Right cardiac atrium (tissue), 5 donors: ENCODE measurements around the gene MMRN2. TPM values are rescaled to one million over a fixed set of nuclear protein-coding genes. Genes with fewer than 3 reads are reported as not detected.

Experiments
- ATAC-seq, 2 donors: fragments of 200-7000 bp; cut with Tn5 transposase; one replicate each; pipeline versions ENCODE4 v1.8.0 to v1.9.1; 2020; ENCODE audit warnings: moderate library complexity in 2 of 2, mild to moderate bottlenecking in 1 of 2
- DNase-seq, 3 donors: peaks; one replicate each; pipeline ENCODE4 v3.0.0-alpha.2; 2020
- H3K27ac ChIP-seq: one replicate; pipeline ENCODE4 v1.5.1; 2013; ENCODE audit warnings: mild to moderate bottlenecking, low read length, control low read depth, moderate library complexity
- H3K27me3 ChIP-seq: one replicate; pipeline ENCODE4 v1.6.1; 2013; ENCODE audit not compliant: control insufficient read depth, insufficient read depth
- H3K4me1 ChIP-seq: one replicate; pipeline ENCODE4 v1.6.1; 2013; ENCODE audit warnings: low read length; ENCODE audit not compliant: control insufficient read depth, insufficient read depth
- H3K4me3 ChIP-seq: one replicate; pipeline ENCODE4 v1.5.1; 2013; ENCODE audit warnings: low read length, control low read depth
- H3K9me3 ChIP-seq: one replicate; pipeline ENCODE4 v1.6.1; 2013; ENCODE audit warnings: low read length; ENCODE audit not compliant: control insufficient read depth
- WGBS: extraction: QIAGEN DNeasy Blood & Tissue Kit; methylation state at CpG from one replicate; pipeline ENCODE4 v1.1.7; 2013; 5-methylcytosine and 5-hydroxymethylcytosine counted together
- intact Hi-C, 4 donors: fragments of 100-400 bp; cut with DNase I; formaldehyde crosslinking; loops; one replicate each; pipeline versions ENCODE4 v1.11.0 to v1.14.0; 2022 to 2023
- polyA plus RNA-seq: library from polyadenylated mRNA; stranded (reverse); fragments of 200-250 nt; gene quantifications from one replicate; pipeline ENCODE4 v1.2.3, GENCODE V29; 2013
- total RNA-seq, 4 donors: library from RNA; stranded (reverse); fragmentation: NEBNext Ultra II Directional; extraction: Animal tissue kit (Norgen Biotek cat#: 25700); gene quantifications; one replicate each; pipeline ENCODE4 v1.2.1, GENCODE V29; 2021
- donor health status: healthy with polysubstance abuse.
- donor health status: DM: no; HTN: yes; CAD: no.
- donor health status: DM: no; HTN: no; CAD: no.
- donor health status: DM: no; HTN: yes; CAD: no; lungs with severe emphysema.
- donor health status: DM: yes; HTN: yes; CAD: no.

MMRN2 gene
- total and polyA plus RNA-seq, 5 donors = 19.8 to 65.5 (median 39.3) TPM

GRCh38 chr10:86969421-86970041, 12.1 kb upstream of the MMRN2 start:
- peak in 2 of 3 donors; percentile 64 to 66 for DNase-seq
- 45% methylated on average over 8 of the region's 8 CpGs for WGBS
- intact Hi-C loops = loop anchor here in 1 of 4 donors (10.0 kb wide), 1 partner anchor 125 kb away; the partner anchor contains the start of genes GLUD1 and SHLD2
- Histone ChIP-seq H3K27ac (peak overlapping the region; percentile 90), H3K9me3 (no peaks in the 10 kb centered on the region), H3K4me3 (peak overlapping the region; percentile 55), H3K27me3 (no peaks in the 10 kb centered on the region), H3K4me1 (peaks cover 19% of the 10 kb centered on the region)
- ATAC-seq = peak; percentile 0 to 1

- intact Hi-C loops = no loop called here
- WGBS = 51% methylated on average over 9 of the region's 9 CpGs
- peak in 2 of 3 donors; percentile 22 to 60 for DNase-seq
These were observed 11.6 kb upstream of the MMRN2 start for GRCh38 chr10:86968994-86969355.

GRCh38 chr10:86968271-86968993, 11.0 kb upstream of the MMRN2 start, which contains the start of gene ADIRF:
Gene ADIRF (plus strand): TSS chr10:86968482. CDS start chr10:86968545, 63 bp downstream.
- peak within 1 kb of the TSS; percentile 90 for H3K27ac ChIP-seq
- peak; percentile 84 to 93 (median 93) for DNase-seq
- H3K9me3 ChIP-seq = no peaks in the 10 kb centered on the region
- WGBS = 17% methylated on average over 59 of the region's 59 CpGs
- intact Hi-C loops = no loop called here
- no peaks in the 10 kb centered on the region for H3K27me3 ChIP-seq
- peaks cover 19% of the 10 kb centered on the region for H3K4me1 ChIP-seq
- ATAC-seq = peak; percentile 45 to 46
- H3K4me3 ChIP-seq = peak within 1 kb of the TSS; percentile 55

More at GRCh38 chr10:86968994-86969355, 11.6 kb upstream of the MMRN2 start:
- Histone ChIP-seq H3K27ac (peak overlapping the region; percentile 90), H3K4me3 (peak overlapping the region; percentile 55), H3K27me3 (no peaks in the 10 kb centered on the region), H3K4me1 (peaks cover 19% of the 10 kb centered on the region), H3K9me3 (no peaks in the 10 kb centered on the region)
- ATAC-seq = no peak

GRCh38 chr10:86967481-86967941, 10.1 kb upstream of the MMRN2 start:
- Histone ChIP-seq H3K4me1 (peaks cover 19% of the 10 kb centered on the region), H3K27me3 (no peaks in the 10 kb centered on the region), H3K4me3 (no peak overlapping the region), H3K27ac (peak overlapping the region; percentile 90), H3K9me3 (no peaks in the 10 kb centered on the region)
- DNase-seq (peak in 1 of 3 donors; percentile 35), ATAC-seq (no peak)
- WGBS = 72% methylated on average over 7 of the region's 7 CpGs
- intact Hi-C loops = no loop called here

- ATAC-seq (no peak), DNase-seq (no peak)
- H3K27me3 ChIP-seq = no peaks in the 10 kb centered on the region
- H3K27ac ChIP-seq = no peak overlapping the region
- H3K4me1 ChIP-seq = peaks cover 15% of the 10 kb centered on the region
- 42% methylated on average over 11 of the region's 11 CpGs for WGBS
- no peaks in the 10 kb centered on the region for H3K9me3 ChIP-seq
- H3K4me3 ChIP-seq = no peak overlapping the region
- intact Hi-C loops = no loop called here
These were observed 8.7 kb upstream of the MMRN2 start for GRCh38 chr10:86965986-86966654.

- intact Hi-C loops = no loop called here
- Histone ChIP-seq H3K9me3 (no peaks in the 10 kb centered on the region), H3K4me3 (no peak overlapping the region), H3K27me3 (no peaks in the 10 kb centered on the region), H3K27ac (no peak overlapping the region), H3K4me1 (peaks cover 15% of the 10 kb centered on the region)
- no peak for ATAC-seq
- WGBS = 84% methylated on average over 2 of the region's 2 CpGs
- peak in 1 of 3 donors; percentile 33 for DNase-seq
These were observed 7.4 kb upstream of the MMRN2 start for GRCh38 chr10:86964847-86965190.

- ATAC-seq (no peak), DNase-seq (peak in 1 of 3 donors; percentile 45)
- intact Hi-C loops = no loop called here
- Histone ChIP-seq H3K9me3 (no peaks in the 10 kb centered on the region), H3K27ac (no peak overlapping the region), H3K4me3 (no peak overlapping the region), H3K4me1 (peaks cover 15% of the 10 kb centered on the region), H3K27me3 (no peaks in the 10 kb centered on the region)
- 84% methylated on average over 13 of the region's 13 CpGs for WGBS
These were observed 6.8 kb upstream of the MMRN2 start for GRCh38 chr10:86964061-86964846.

- intact Hi-C loops = no loop called here
- Histone ChIP-seq H3K4me1 (peaks cover 15% of the 10 kb centered on the region), H3K27ac (no peak overlapping the region), H3K27me3 (no peaks in the 10 kb centered on the region), H3K4me3 (no peak overlapping the region), H3K9me3 (no peaks in the 10 kb centered on the region)
- ATAC-seq = no peak
- DNase-seq = peak in 1 of 3 donors; percentile 32
- 95% methylated on average over 12 of the region's 12 CpGs for WGBS
These were observed 6.0 kb upstream of the MMRN2 start for GRCh38 chr10:86963341-86963919.

- Histone ChIP-seq H3K27me3 (no peaks in the 10 kb centered on the region), H3K4me1 (peaks cover 14% of the 10 kb centered on the region), H3K9me3 (no peaks in the 10 kb centered on the region), H3K27ac (no peak overlapping the region), H3K4me3 (no peak overlapping the region)
- no peak for ATAC-seq
- peak in 1 of 3 donors; percentile 45 for DNase-seq
- intact Hi-C loops = no loop called here
- 94% methylated on average over 7 of the region's 7 CpGs for WGBS
These were observed 5.5 kb upstream of the MMRN2 start for GRCh38 chr10:86962981-86963310.

GRCh38 chr10:86962136-86962980, 4.9 kb upstream of the MMRN2 start:
- ATAC-seq = no peak
- Histone ChIP-seq H3K9me3 (no peaks in the 10 kb centered on the region), H3K27me3 (no peaks in the 10 kb centered on the region), H3K4me1 (peaks cover 8% of the 10 kb centered on the region), H3K4me3 (no peak overlapping the region), H3K27ac (no peak overlapping the region)
- intact Hi-C loops = no loop called here
- 90% methylated on average over 7 of the region's 7 CpGs for WGBS
- peak in 1 of 3 donors; percentile 30 for DNase-seq
